HG02973 (cell line): Measurements from ENCODE around the gene VGLL4.

Source experiments
- ATAC-seq: cut with Tn5 transposase; IDR thresholded peaks from one replicate; pipeline ENCODE4 v1.9.1; 2021; ENCODE audit warnings: moderate library complexity; ENCODE audit not compliant: unreplicated experiment

The VGLL4 gene

DNA sequence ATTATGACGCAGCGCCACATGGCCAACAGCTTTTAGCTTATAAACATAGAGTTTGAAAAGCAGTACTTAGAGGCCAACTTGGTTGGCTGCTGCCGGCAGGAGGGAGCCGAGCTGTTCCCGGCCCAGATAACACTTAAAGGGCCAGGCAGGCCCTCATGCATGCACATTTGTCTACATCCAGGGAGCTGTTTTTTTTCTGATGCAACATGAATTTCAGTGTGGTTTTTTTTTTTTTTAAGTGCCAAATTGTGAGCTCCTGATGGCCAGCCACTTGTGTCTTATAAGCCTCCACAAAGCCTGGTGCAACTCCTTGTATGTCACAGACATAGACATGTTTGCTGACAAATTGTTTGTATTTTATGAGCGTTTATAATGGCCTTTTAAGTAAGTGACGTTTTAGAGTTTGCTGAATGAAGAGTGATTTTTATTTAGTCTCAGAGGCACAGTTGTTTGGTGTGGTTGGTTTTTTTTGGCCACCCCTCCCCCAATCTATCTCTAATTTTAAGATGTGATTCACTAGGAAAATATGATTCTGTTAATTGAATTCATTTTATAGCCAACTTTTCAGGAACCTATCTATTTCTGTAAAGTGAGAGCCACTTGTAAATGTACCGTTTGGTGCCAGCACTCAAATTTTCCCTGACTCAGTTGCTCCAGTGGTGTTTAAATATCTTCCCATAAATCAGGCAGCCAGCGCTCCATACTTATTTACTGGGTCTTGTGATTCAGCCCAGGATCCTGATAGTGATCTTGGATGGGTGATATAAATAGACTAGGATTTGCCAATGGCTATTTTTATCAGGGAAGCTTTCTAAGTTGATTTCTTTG is 134.3 kb downstream of the VGLL4 start:
- no peak for ATAC-seq

DNA sequence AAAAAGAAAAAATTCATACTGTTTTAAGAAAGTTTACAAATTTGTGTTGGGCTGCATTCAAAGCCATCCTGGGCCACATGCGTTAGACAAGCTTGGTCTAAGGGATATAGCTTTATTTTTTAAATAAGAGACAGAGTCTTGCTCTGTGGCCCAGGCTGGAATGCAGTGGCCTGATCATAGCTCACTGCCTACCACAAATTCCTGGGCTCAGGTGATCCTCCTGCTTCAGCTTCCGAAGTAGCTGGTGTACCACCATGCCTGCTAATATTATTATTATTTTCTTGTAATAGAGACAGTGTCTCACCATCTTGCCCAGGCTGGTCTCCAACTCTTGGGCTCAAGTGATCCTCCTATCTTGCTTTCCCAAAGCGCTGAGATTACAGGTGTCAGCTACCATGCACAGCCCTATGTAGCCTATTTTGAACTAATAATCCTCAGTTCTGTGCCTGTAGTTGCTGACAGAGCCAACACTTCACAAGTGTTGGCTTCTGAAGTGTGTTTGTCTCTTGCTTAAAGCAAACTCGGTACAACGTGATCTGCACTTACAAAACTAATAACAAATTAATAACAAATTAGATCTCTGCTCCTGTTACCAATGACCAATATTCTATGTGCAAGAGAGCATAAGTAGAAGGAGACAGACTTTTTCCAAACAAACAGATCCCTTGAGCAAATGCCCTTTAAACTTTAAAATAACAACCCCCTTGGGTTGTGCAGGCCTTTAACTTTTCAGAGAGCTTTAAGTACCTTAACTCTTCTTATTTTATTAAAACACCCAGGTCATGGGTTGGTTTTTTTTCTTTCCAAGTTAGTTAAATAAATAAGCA is 135.2 kb downstream of the VGLL4 start:
- no peak for ATAC-seq

DNA sequence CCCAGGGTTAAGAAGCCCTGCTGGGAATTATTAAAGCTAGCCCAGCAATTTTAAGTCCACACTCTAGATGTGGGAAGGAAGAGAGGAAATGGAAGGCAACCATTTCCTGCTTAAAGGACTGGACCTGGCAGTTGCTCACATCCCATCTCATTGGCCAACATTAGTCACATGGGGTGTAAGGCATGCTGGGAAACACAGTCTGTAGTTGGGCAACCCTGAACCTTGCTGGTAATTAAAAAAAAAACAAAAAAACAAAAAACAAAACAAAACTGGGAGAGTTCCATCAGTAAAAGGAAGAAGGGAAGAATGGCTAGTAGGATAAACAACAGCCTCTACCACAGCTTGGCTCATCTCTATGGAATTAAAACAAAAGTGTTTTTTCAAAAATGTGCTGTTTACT is 136.0 kb downstream of the VGLL4 start:
- ATAC-seq = no peak
